AG04449 (cell line): Measurements from ENCODE around the gene ANKS1A.
"Not testable (repeated sequence)": the region's sequence is repeated elsewhere in the genome, so short reads cannot be mapped to it uniquely, and the experiment has no call there.

ENCODE experiments used
- CTCF ChIA-PET: fragments of 350-600 bp; formaldehyde crosslinking; extraction: SDS; loops from one replicate; lab custom pipeline; 2021; ENCODE audit warnings: antibody characterized with exemption; lab: Yijun Ruan, JAX
- POLR2A ChIA-PET: fragments of 400-600, 350-600 bp; formaldehyde crosslinking; extraction: SDS; loops from one replicate; lab custom pipeline; 2020; ENCODE audit warnings: antibody characterized with exemption, inconsistent platforms; lab: Yijun Ruan, JAX
- DNase-seq: peaks from one replicate; pipeline ENCODE4 v3.0.0-alpha.2; 2010; ENCODE audit warnings: low read depth, low spot score
- H3K4me3 ChIP-seq: 2 replicates; pipeline ENCODE4 v1.5.1; 2011; ENCODE audit warnings: low read depth, mild to moderate bottlenecking, control low read depth, low read length
- TF ChIP-seq, protein P1 (sequence below): IDR thresholded peaks from one replicate; pipeline ENCODE4 v1.5.1; 2011; ENCODE audit warnings: mild to moderate bottlenecking, moderate library complexity, low read length, control low read depth, inconsistent platforms; ENCODE audit not compliant: insufficient read depth; ENCODE audit errors: missing control alignments

Gene ANKS1A

DNA sequence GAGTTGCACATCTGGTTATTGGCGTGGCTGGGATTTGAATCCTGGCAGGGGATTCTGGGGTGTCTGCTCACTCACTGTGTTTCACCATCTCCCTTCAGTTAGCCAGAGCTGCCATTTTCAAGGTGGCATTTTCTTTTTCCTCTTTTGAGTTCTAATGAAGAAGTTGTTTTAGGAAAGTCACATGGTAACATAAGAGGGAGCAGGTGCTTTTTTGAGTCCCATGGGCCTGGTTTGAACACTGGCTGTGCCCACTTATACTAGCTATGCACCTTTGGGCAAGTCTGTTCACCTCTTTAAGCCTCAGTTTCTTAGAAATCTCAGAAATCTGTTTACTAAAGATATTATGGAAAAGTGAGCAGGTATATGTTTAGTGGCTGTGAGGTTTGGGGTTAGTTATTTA lies 39.6 kb downstream of the ANKS1A start:
- ChIA-PET POLR2A (no interaction called here), CTCF (interaction anchor here (1.1 to 2.8 kb wide), 2 partner anchors 9 to 58 kb away, joined by 3 to 12 read pairs; no protein-coding TSS in a partner anchor)
- TF ChIP-seq, protein P1, sequence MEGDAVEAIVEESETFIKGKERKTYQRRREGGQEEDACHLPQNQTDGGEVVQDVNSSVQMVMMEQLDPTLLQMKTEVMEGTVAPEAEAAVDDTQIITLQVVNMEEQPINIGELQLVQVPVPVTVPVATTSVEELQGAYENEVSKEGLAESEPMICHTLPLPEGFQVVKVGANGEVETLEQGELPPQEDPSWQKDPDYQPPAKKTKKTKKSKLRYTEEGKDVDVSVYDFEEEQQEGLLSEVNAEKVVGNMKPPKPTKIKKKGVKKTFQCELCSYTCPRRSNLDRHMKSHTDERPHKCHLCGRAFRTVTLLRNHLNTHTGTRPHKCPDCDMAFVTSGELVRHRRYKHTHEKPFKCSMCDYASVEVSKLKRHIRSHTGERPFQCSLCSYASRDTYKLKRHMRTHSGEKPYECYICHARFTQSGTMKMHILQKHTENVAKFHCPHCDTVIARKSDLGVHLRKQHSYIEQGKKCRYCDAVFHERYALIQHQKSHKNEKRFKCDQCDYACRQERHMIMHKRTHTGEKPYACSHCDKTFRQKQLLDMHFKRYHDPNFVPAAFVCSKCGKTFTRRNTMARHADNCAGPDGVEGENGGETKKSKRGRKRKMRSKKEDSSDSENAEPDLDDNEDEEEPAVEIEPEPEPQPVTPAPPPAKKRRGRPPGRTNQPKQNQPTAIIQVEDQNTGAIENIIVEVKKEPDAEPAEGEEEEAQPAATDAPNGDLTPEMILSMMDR, result no peak
- H3K4me3 ChIP-seq, result no peak overlapping the region
- no peak for DNase-seq

- TF ChIP-seq, protein P1, result no peak
- DNase-seq, result no peak
- H3K4me3 ChIP-seq, result no peak overlapping the region
- ChIA-PET POLR2A (no interaction called here), CTCF (no interaction called here)
These were observed 40.4 kb downstream of the ANKS1A start for GRCh38 chr6:34929241-34929978.

GRCh38 chr6:34930221-34930620 lies 41.2 kb downstream of the ANKS1A start:
- CTCF ChIA-PET, result interaction anchor here (0.7 kb wide), 1 partner anchor 310 kb away, joined by 3 read pairs; no protein-coding TSS in a partner anchor
- TF ChIP-seq, protein P1, result no peak
- no peak for DNase-seq
- H3K4me3 ChIP-seq, result no peak overlapping the region
- POLR2A ChIA-PET, result interaction anchor here (0.6 kb wide), 1 partner anchor 20 kb away, joined by 5 read pairs; no protein-coding TSS in a partner anchor

- CTCF ChIA-PET, H3K4me3 ChIP-seq, DNase-seq, POLR2A ChIA-PET: not testable (repeated sequence)
These were observed 43.1 kb downstream of the ANKS1A start for GRCh38 chr6:34932202-34932601.

- no peak for DNase-seq
- POLR2A ChIA-PET, result no interaction called here
- H3K4me3 ChIP-seq, result no peak overlapping the region
- CTCF ChIA-PET, result interaction anchor here (0.9 to 1.6 kb wide), 2 partner anchors 12 to 53 kb away, joined by 3 to 6 read pairs; no protein-coding TSS in a partner anchor
- TF ChIP-seq, protein P1, result no peak
These were observed 45.5 kb downstream of the ANKS1A start for GRCh38 chr6:34934516-34934915.

DNA sequence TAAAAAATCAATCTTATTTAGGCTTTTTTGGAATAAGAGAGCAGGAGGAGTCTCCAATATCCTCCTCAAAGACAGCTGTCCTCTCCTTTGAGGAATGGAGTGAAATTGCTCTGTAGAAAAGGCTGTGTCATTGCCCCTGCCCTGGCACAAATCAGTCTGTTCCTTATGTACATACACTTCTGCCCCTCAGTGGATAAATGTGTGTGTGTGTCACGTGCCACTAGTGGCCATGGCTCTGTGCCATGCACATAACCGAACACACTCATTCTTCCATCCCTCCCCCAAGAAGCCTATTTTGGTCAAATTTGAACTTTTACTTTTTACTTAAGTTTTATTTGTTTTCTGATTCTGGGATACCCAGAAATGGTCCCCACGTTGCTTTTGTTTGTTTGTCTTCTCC lies 49.2 kb downstream of the ANKS1A start:
- DNase-seq, result no peak
- CTCF ChIA-PET, result interaction anchor here (0.9 to 1.1 kb wide), 2 partner anchors 10 to 23 kb away, joined by 3 read pairs; no protein-coding TSS in a partner anchor
- TF ChIP-seq, protein P1, result no peak
- POLR2A ChIA-PET, result no interaction called here
- H3K4me3 ChIP-seq, result no peak overlapping the region
